NCI-H1092 (cell line): ENCODE measurements around the gene ACRBP.

Source experiments
- DNase-seq: peaks from one replicate; lab custom pipeline; 2025; lab: John Stamatoyannopoulos, UW

The ACRBP gene

GRCh38 chr12:6647083-6647604, at the start of gene ACRBP:
Gene ACRBP (minus strand): TSS chr12:6647432. CDS start chr12:6647366, 66 bp downstream.
- no peak for DNase-seq

GRCh38 chr12:6695313-6696045, 48.2 kb upstream of the ACRBP start:
- DNase-seq, result no peak

GRCh38 chr12:6694701-6695100, 47.5 kb upstream of the ACRBP start:
- DNase-seq, result no peak

- no peak for DNase-seq
Measured at GRCh38 chr12:6693832-6694355, 46.7 kb upstream of the ACRBP start.

GRCh38 chr12:6692888-6693287, 45.7 kb upstream of the ACRBP start:
- DNase-seq, result no peak

GRCh38 chr12:6691473-6691872, 44.2 kb upstream of the ACRBP start:
- no peak for DNase-seq

GRCh38 chr12:6688999-6689882, 42.0 kb upstream of the ACRBP start, which contains the start of gene ZNF384:
Gene ZNF384 (minus strand): TSS chr12:6689375. CDS start chr12:6679520, 9,855 bp downstream.
- DNase-seq, result peak; percentile 98

GRCh38 chr12:6688543-6688998, 41.3 kb upstream of the ACRBP start:
- DNase-seq, result no peak

- no peak for DNase-seq
Measured at GRCh38 chr12:6685814-6686213, 38.6 kb upstream of the ACRBP start.

GRCh38 chr12:6684609-6685008, 37.4 kb upstream of the ACRBP start:
- DNase-seq, result peak; percentile 14

- no peak for DNase-seq
Measured at GRCh38 chr12:6676962-6677361, 29.7 kb upstream of the ACRBP start.

GRCh38 chr12:6672143-6672542, 24.9 kb upstream of the ACRBP start:
- no peak for DNase-seq

GRCh38 chr12:6667559-6668210, 20.5 kb upstream of the ACRBP start:
- DNase-seq, result no peak

GRCh38 chr12:6666211-6666610, 19.0 kb upstream of the ACRBP start:
- no peak for DNase-seq

GRCh38 chr12:6664902-6665301, 17.7 kb upstream of the ACRBP start:
- no peak for DNase-seq

GRCh38 chr12:6662906-6663742, 15.9 kb upstream of the ACRBP start, which contains the start of gene ING4:
Gene ING4 (minus strand): TSS chr12:6663119. CDS start chr12:6663101, 18 bp downstream.
- peak; percentile 98 for DNase-seq

GRCh38 chr12:6662602-6662905, 15.3 kb upstream of the ACRBP start:
- DNase-seq, result peak; percentile 32

GRCh38 chr12:6653987-6654386, 6.8 kb upstream of the ACRBP start:
- no peak for DNase-seq

- DNase-seq, result no peak
Measured at GRCh38 chr12:6653342-6653741, 6.1 kb upstream of the ACRBP start.

GRCh38 chr12:6652391-6652790, 5.2 kb upstream of the ACRBP start:
- DNase-seq, result no peak

GRCh38 chr12:6650832-6651231, 3.6 kb upstream of the ACRBP start:
- no peak for DNase-seq
